ENCODE measurements around the gene MRPL55. TPM values are rescaled to one million over a fixed set of nuclear protein-coding genes. Genes with fewer than 3 reads are reported as not detected.

Gene MRPL55
- total and polyA plus RNA-seq, 2 of the 13 experiments (the other 11 are each of a cell fraction or from before 2014, with no cell fraction given) = 58.6 to 92.9 TPM

- TF ChIP-seq, protein P1, sequence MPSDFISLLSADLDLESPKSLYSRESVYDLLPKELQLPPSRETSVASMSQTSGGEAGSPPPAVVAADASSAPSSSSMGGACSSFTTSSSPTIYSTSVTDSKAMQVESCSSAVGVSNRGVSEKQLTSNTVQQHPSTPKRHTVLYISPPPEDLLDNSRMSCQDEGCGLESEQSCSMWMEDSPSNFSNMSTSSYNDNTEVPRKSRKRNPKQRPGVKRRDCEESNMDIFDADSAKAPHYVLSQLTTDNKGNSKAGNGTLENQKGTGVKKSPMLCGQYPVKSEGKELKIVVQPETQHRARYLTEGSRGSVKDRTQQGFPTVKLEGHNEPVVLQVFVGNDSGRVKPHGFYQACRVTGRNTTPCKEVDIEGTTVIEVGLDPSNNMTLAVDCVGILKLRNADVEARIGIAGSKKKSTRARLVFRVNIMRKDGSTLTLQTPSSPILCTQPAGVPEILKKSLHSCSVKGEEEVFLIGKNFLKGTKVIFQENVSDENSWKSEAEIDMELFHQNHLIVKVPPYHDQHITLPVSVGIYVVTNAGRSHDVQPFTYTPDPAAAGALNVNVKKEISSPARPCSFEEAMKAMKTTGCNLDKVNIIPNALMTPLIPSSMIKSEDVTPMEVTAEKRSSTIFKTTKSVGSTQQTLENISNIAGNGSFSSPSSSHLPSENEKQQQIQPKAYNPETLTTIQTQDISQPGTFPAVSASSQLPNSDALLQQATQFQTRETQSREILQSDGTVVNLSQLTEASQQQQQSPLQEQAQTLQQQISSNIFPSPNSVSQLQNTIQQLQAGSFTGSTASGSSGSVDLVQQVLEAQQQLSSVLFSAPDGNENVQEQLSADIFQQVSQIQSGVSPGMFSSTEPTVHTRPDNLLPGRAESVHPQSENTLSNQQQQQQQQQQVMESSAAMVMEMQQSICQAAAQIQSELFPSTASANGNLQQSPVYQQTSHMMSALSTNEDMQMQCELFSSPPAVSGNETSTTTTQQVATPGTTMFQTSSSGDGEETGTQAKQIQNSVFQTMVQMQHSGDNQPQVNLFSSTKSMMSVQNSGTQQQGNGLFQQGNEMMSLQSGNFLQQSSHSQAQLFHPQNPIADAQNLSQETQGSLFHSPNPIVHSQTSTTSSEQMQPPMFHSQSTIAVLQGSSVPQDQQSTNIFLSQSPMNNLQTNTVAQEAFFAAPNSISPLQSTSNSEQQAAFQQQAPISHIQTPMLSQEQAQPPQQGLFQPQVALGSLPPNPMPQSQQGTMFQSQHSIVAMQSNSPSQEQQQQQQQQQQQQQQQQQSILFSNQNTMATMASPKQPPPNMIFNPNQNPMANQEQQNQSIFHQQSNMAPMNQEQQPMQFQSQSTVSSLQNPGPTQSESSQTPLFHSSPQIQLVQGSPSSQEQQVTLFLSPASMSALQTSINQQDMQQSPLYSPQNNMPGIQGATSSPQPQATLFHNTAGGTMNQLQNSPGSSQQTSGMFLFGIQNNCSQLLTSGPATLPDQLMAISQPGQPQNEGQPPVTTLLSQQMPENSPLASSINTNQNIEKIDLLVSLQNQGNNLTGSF (CRISPR knock-in tag; IDR thresholded peaks at IDR 0.05) = no peak
- TF ChIP-seq LCORL (IDR thresholded peaks at IDR 0.05) (no peak), LCORL (CRISPR knock-in tag; IDR thresholded peaks at IDR 0.05) (no peak), ZBTB7B (CRISPR knock-in tag; IDR thresholded peaks at IDR 0.05) (no peak), ZNF180 (CRISPR knock-in tag; IDR thresholded peaks at IDR 0.05; ENCODE audit: borderline replicate concordance, low read depth) (no peak), CCDC6 (CRISPR knock-in tag; IDR thresholded peaks at IDR 0.05) (no peak), ZNF136 (CRISPR knock-in tag; IDR thresholded peaks at IDR 0.05; ENCODE audit: low read depth) (0 out of 2 replicates have a peak, but pooled peaks have one; percentile 4), ZUFSP (CRISPR knock-in tag; IDR thresholded peaks at IDR 0.05; ENCODE audit: borderline replicate concordance) (no peak)
These were observed 24.8 kb downstream of the MRPL55 start (continued) for GRCh38 chr1:228084325-228084724.

All from HepG2 (cell line).